Sigmoid colon (tissue), 4 donors: ENCODE data around the gene SMYD3.

Source experiments
- CTCF ChIP-seq, 4 experiments: fragments of 450-650 bp in 3 of 4; fragments of 200-600 bp in 1 of 4; IDR thresholded peaks; one replicate each; pipeline ENCODE4 v1.5.1; 2016 to 2019; ENCODE audit warnings: antibody characterized with exemption in 4 of 4, mild to moderate bottlenecking in 3 of 4, moderate library complexity in 2 of 4
- POLR2AphosphoS5 ChIP-seq, 4 donors: sonication (generic); formaldehyde crosslinking; IDR thresholded peaks; one replicate each; pipeline ENCODE4 v1.6.1; 2017; ENCODE audit warnings: antibody characterized with exemption in 4 of 4

- TF ChIP-seq CTCF (IDR thresholded peaks at IDR 0.05) (no peak), POLR2AphosphoS5 (IDR thresholded peaks at IDR 0.05) (no peak)
These were observed 88.3 kb downstream of the SMYD3 start for GRCh38 chr1:246418565-246419312.
